Caco-2 (cell line): ENCODE data around the gene CHST3. TPM values are rescaled to one million over a fixed set of nuclear protein-coding genes. Genes with fewer than 3 reads are reported as not detected.
A peak's percentile ranks its signal among the peaks of the same experiment; 100 is the strongest.
"Not testable (repeated sequence)": the region's sequence is repeated elsewhere in the genome, so short reads cannot be mapped to it uniquely, and the experiment has no call there.

Experiments
- BruUV-seq: library from RNA; stranded (reverse); fragments of 400-500 nt; replicated peaks from 2 replicates; lab custom pipeline; 2021; lab: Mats Ljungman, UMichigan
- CTCF ChIA-PET: fragments of 300-600 bp; sonication (Branson Sonifier 250); formaldehyde crosslinking; loops from one replicate; lab custom pipeline; 2022; ENCODE audit warnings: antibody characterized with exemption; lab: Charles Lee
- POLR2A ChIA-PET: fragments of 300-600 bp; sonication (Branson Sonifier 250); formaldehyde crosslinking; loops from one replicate; lab custom pipeline; 2022; ENCODE audit warnings: antibody characterized with exemption; lab: Charles Lee
- DNase-seq, 2 experiments: peaks; one replicate each; pipeline versions ENCODE4 v3.0.0 to v3.0.0-alpha.2; 2020 to 2022
- H3K27me3 ChIP-seq: replicated peaks from 2 replicates; pipeline ENCODE4 v1.6.0; 2011; ENCODE audit warnings: low read length; ENCODE audit not compliant: control insufficient read depth, insufficient read depth
- H3K36me3 ChIP-seq: 2 replicates; pipeline ENCODE4 v1.5.1; 2011; ENCODE audit warnings: low read length; ENCODE audit not compliant: control insufficient read depth, insufficient read depth
- H3K4me1 ChIP-seq: fragments of 250-450 bp; sonication (Bioruptor Pico); 2 replicates; pipeline ENCODE4 v1.5.1; 2020; ENCODE audit warnings: mild to moderate bottlenecking
- H3K4me3 ChIP-seq: 2 replicates; pipeline ENCODE4 v1.5.1; 2011; ENCODE audit warnings: low read depth, mild to moderate bottlenecking, control low read depth, low read length
- H3K9me3 ChIP-seq: fragments of 250-450 bp; sonication (Bioruptor Pico); 2 replicates; pipeline ENCODE4 v1.5.1; 2020; ENCODE audit warnings: mild to moderate bottlenecking, moderate library complexity
- H3K27ac Mint-ChIP-seq: one replicate; pipeline ENCODE4 v1.8.0; 2022; ENCODE audit warnings: mixed read lengths; ENCODE audit not compliant: unreplicated experiment
- H3K27me3 Mint-ChIP-seq: one replicate; pipeline ENCODE4 v1.8.0; 2022; ENCODE audit warnings: mixed read lengths; ENCODE audit not compliant: insufficient read depth, unreplicated experiment
- H3K36me3 Mint-ChIP-seq: one replicate; pipeline ENCODE4 v1.8.0; 2022; ENCODE audit warnings: mild to moderate bottlenecking, mixed read lengths; ENCODE audit not compliant: insufficient read depth, unreplicated experiment
- H3K4me1 Mint-ChIP-seq: one replicate; pipeline ENCODE4 v1.8.0; 2022; ENCODE audit warnings: low read depth, mixed read lengths; ENCODE audit not compliant: unreplicated experiment
- H3K4me3 Mint-ChIP-seq: one replicate; pipeline ENCODE4 v1.8.0; 2022; ENCODE audit warnings: mild to moderate bottlenecking, moderate library complexity, mixed read lengths; ENCODE audit not compliant: unreplicated experiment
- H3K9me3 Mint-ChIP-seq: one replicate; pipeline ENCODE4 v1.8.0; 2022; ENCODE audit warnings: mixed read lengths; ENCODE audit not compliant: unreplicated experiment
- CTCF ChIP-seq, 2 experiments: fragments of 200-600 bp in 1 of 2; IDR thresholded peaks; 1 replicate in 1 of 2; 2 replicates in 1 of 2; pipeline versions ENCODE4 v1.5.1 to v1.8.0; 2011 to 2022; ENCODE audit warnings: antibody characterized with exemption in 1 of 2, control low read depth in 1 of 2, inconsistent platforms in 1 of 2, low read depth in 1 of 2, low read length in 1 of 2, mild to moderate bottlenecking in 1 of 2, moderate library complexity in 1 of 2; ENCODE audit not compliant: insufficient read depth in 1 of 2, severe bottlenecking in 1 of 2, unreplicated experiment in 1 of 2
- intact Hi-C: fragments of 100-400 bp; cut with micrococcal nuclease; formaldehyde crosslinking; loops from one replicate; pipeline ENCODE4 v1.10.0; 2022; ENCODE audit not compliant: unreplicated experiment
- total RNA-seq: library from RNA; stranded (reverse); gene quantifications from 2 replicates; pipeline ENCODE4 v1.2.3, GENCODE V29; 2022

CHST3 gene
- total RNA-seq, 1 experiment from 2014 or later = 46.0 TPM

- no peaks in the 10 kb centered on the region for H3K27me3 ChIP-seq
- H3K36me3 Mint-ChIP-seq = peaks cover 5% of the 10 kb centered on the region
- H3K4me1 Mint-ChIP-seq = peaks cover 44% of the 10 kb centered on the region
- BruUV-seq = no TSS peak
- ChIA-PET POLR2A (no interaction called here), CTCF (interaction anchor here (0.6 to 2.0 kb wide), 3 partner anchors 12 to 189 kb away, joined by 3 to 22 read pairs (median 4); no protein-coding TSS in a partner anchor)
- H3K9me3 Mint-ChIP-seq = no peaks in the 10 kb centered on the region
- no peaks in the 10 kb centered on the region for H3K27me3 Mint-ChIP-seq
- H3K36me3 ChIP-seq = no peaks in the 10 kb centered on the region
- no peaks in the 10 kb centered on the region for H3K9me3 ChIP-seq
- no peak overlapping the region for H3K4me3 Mint-ChIP-seq
- DNase-seq = no peak
- peaks cover 59% of the 10 kb centered on the region for H3K4me1 ChIP-seq
- TF ChIP-seq CTCF (IDR thresholded peaks at IDR 0.05; ENCODE audit: insufficient read depth in 1 of 2, low read depth in 1 of 2, low read length in 1 of 2, severe bottlenecking in 1 of 2, unreplicated experiment in 1 of 2) = no peak
- peak overlapping the region; percentile 82 for H3K27ac Mint-ChIP-seq
- H3K4me3 ChIP-seq = no peak overlapping the region
- intact Hi-C loops = no loop called here
Measured at GRCh38 chr10:72031706-72032105, 67.5 kb downstream of the CHST3 start.

- H3K4me3 ChIP-seq, DNase-seq, H3K27me3 ChIP-seq, POLR2A ChIA-PET, H3K9me3 Mint-ChIP-seq, H3K36me3 Mint-ChIP-seq, H3K27me3 Mint-ChIP-seq, H3K9me3 ChIP-seq, BruUV-seq, H3K36me3 ChIP-seq, intact Hi-C loops, H3K4me3 Mint-ChIP-seq: not testable (repeated sequence)
- CTCF ChIA-PET = interaction anchor here (0.7 to 0.9 kb wide), 2 partner anchors 13 to 76 kb away, joined by 3 read pairs; no protein-coding TSS in a partner anchor
- peaks cover 43% of the 10 kb centered on the region for H3K4me1 Mint-ChIP-seq
- H3K27ac Mint-ChIP-seq = peak overlapping the region; percentile 73
- peaks cover 60% of the 10 kb centered on the region for H3K4me1 ChIP-seq
Measured at GRCh38 chr10:72032409-72033162, 68.4 kb downstream of the CHST3 start.

- POLR2A ChIA-PET = no interaction called here
- H3K9me3 ChIP-seq = no peaks in the 10 kb centered on the region
- Mint-ChIP-seq H3K27me3 (no peaks in the 10 kb centered on the region), H3K36me3 (no peaks in the 10 kb centered on the region), H3K4me3 (no peak overlapping the region), H3K4me1 (peaks cover 44% of the 10 kb centered on the region), H3K9me3 (no peaks in the 10 kb centered on the region), H3K27ac (peak overlapping the region; percentile 27)
- H3K27me3 ChIP-seq = no peaks in the 10 kb centered on the region
- H3K36me3 ChIP-seq = no peaks in the 10 kb centered on the region
- peaks cover 60% of the 10 kb centered on the region for H3K4me1 ChIP-seq
- no peak for TF ChIP-seq CTCF (IDR thresholded peaks at IDR 0.05; ENCODE audit: insufficient read depth in 1 of 2, low read depth in 1 of 2, low read length in 1 of 2, severe bottlenecking in 1 of 2, unreplicated experiment in 1 of 2)
- BruUV-seq = no TSS peak
- DNase-seq = no peak
- CTCF ChIA-PET = interaction anchor here (1.2 kb wide), 1 partner anchor 14 kb away, joined by 3 read pairs; no protein-coding TSS in a partner anchor
- H3K4me3 ChIP-seq = no peak overlapping the region
- intact Hi-C loops = no loop called here
Measured at GRCh38 chr10:72034040-72034499, 69.9 kb downstream of the CHST3 start.
